IPS DF 4.7 (cell line): ENCODE data around the gene EPN2.

Experiments used
- DNase-seq: peaks from one replicate; pipeline ENCODE4 v3.0.0-alpha.2; 2013; ENCODE audit warnings: low spot score; ENCODE audit errors: extremely low read depth

EPN2 gene

GRCh38 chr17:19238167-19238505 is 970 bp downstream of the EPN2 start:
- no peak for DNase-seq

GRCh38 chr17:19239544-19239943 is 2.4 kb downstream of the EPN2 start:
- no peak for DNase-seq

GRCh38 chr17:19242323-19242722 is 5.2 kb downstream of the EPN2 start:
- no peak for DNase-seq

GRCh38 chr17:19242926-19243325 is 5.8 kb downstream of the EPN2 start:
- no peak for DNase-seq

GRCh38 chr17:19243838-19244237 is 6.7 kb downstream of the EPN2 start:
- no peak for DNase-seq

- no peak for DNase-seq
Observed at GRCh38 chr17:19244357-19244756, 7.2 kb downstream of the EPN2 start.

- no peak for DNase-seq
Observed at GRCh38 chr17:19244781-19245180, 7.6 kb downstream of the EPN2 start.

- no peak for DNase-seq
Observed at GRCh38 chr17:19247473-19247872, 10.3 kb downstream of the EPN2 start.

GRCh38 chr17:19248151-19248927 is 11.2 kb downstream of the EPN2 start:
- no peak for DNase-seq

- DNase-seq: no peak
Observed at GRCh38 chr17:19248928-19249574, 11.9 kb downstream of the EPN2 start.

GRCh38 chr17:19249681-19250080 is 12.5 kb downstream of the EPN2 start:
- no peak for DNase-seq

- no peak for DNase-seq
Observed at GRCh38 chr17:19250421-19251173, 13.4 kb downstream of the EPN2 start.

- no peak for DNase-seq
Observed at GRCh38 chr17:19253112-19253511, 15.9 kb downstream of the EPN2 start.

GRCh38 chr17:19254651-19255050 is 17.5 kb downstream of the EPN2 start:
- DNase-seq: no peak

GRCh38 chr17:19255279-19255678 is 18.1 kb downstream of the EPN2 start:
- no peak for DNase-seq

GRCh38 chr17:19258371-19258770 is 21.2 kb downstream of the EPN2 start:
- DNase-seq: no peak

- no peak for DNase-seq
Observed at GRCh38 chr17:19260958-19261357, 23.8 kb downstream of the EPN2 start.

GRCh38 chr17:19261426-19261825 is 24.3 kb downstream of the EPN2 start:
- no peak for DNase-seq

- no peak for DNase-seq
Observed at GRCh38 chr17:19262650-19263631, 25.8 kb downstream of the EPN2 start.

GRCh38 chr17:19263641-19264051 is 26.5 kb downstream of the EPN2 start:
- DNase-seq: no peak

- no peak for DNase-seq
Observed at GRCh38 chr17:19264268-19264667, 27.1 kb downstream of the EPN2 start.
